Memory B cell (primary cell): ENCODE results near the gene KCNK7.

Experiments
- ATAC-seq: fragments of 150-1000 bp; cut with Tn5 transposase; 2 replicates; pipeline ENCODE4 v1.10.0; 2021; ENCODE audit warnings: low read depth, mild to moderate bottlenecking, moderate library complexity
- DNase-seq, 2 donors: peaks; one replicate each; pipeline ENCODE4 v3.0.0; 2022; ENCODE audit warnings: low spot score in 2 of 2
- H3K27ac Mint-ChIP-seq: one replicate; pipeline ENCODE4 v1.8.0; 2022; ENCODE audit warnings: mild to moderate bottlenecking, moderate library complexity, mixed read lengths
- H3K27me3 Mint-ChIP-seq: one replicate; pipeline ENCODE4 v1.8.0; 2022; ENCODE audit warnings: mixed read lengths
- H3K36me3 Mint-ChIP-seq: one replicate; pipeline ENCODE4 v1.8.0; 2022; ENCODE audit warnings: mild to moderate bottlenecking, mixed read lengths
- H3K4me1 Mint-ChIP-seq: one replicate; pipeline ENCODE4 v1.8.0; 2022; ENCODE audit warnings: mixed read lengths
- H3K4me3 Mint-ChIP-seq: one replicate; pipeline ENCODE4 v1.8.0; 2022; ENCODE audit warnings: mild to moderate bottlenecking, moderate library complexity, mixed read lengths
- H3K9me3 Mint-ChIP-seq: one replicate; pipeline ENCODE4 v1.8.0; 2022; ENCODE audit warnings: mixed read lengths

KCNK7 gene

GRCh38 chr11:65611028-65611757 lies 15.6 kb upstream of the KCNK7 start:
- Mint-ChIP-seq H3K36me3 (peaks cover 10% of the 10 kb centered on the region), H3K27me3 (no peaks in the 10 kb centered on the region), H3K4me3 (peak overlapping the region; percentile 37), H3K4me1 (peaks cover 31% of the 10 kb centered on the region), H3K9me3 (no peaks in the 10 kb centered on the region), H3K27ac (peak overlapping the region; percentile 73)
- DNase-seq (no peak), ATAC-seq (no peak)

GRCh38 chr11:65610404-65610803 lies 14.8 kb upstream of the KCNK7 start:
- H3K4me1 Mint-ChIP-seq = peaks cover 31% of the 10 kb centered on the region
- H3K27ac Mint-ChIP-seq = peak overlapping the region; percentile 73
- no peaks in the 10 kb centered on the region for H3K27me3 Mint-ChIP-seq
- peaks cover 12% of the 10 kb centered on the region for H3K36me3 Mint-ChIP-seq
- no peak overlapping the region for H3K4me3 Mint-ChIP-seq
- no peak for ATAC-seq
- no peaks in the 10 kb centered on the region for H3K9me3 Mint-ChIP-seq
- no peak for DNase-seq

GRCh38 chr11:65609665-65610064 lies 14.1 kb upstream of the KCNK7 start:
- Mint-ChIP-seq H3K4me3 (no peak overlapping the region), H3K4me1 (peaks cover 31% of the 10 kb centered on the region), H3K36me3 (peaks cover 12% of the 10 kb centered on the region), H3K27ac (peak overlapping the region; percentile 56), H3K27me3 (no peaks in the 10 kb centered on the region), H3K9me3 (no peaks in the 10 kb centered on the region)
- DNase-seq (no peak), ATAC-seq (no peak)

- Mint-ChIP-seq H3K36me3 (peaks cover 12% of the 10 kb centered on the region), H3K4me1 (peaks cover 31% of the 10 kb centered on the region)
These were observed 13.6 kb upstream of the KCNK7 start for GRCh38 chr11:65609229-65609628.

GRCh38 chr11:65607614-65608426 lies 12.2 kb upstream of the KCNK7 start:
- Mint-ChIP-seq H3K4me1 (peaks cover 34% of the 10 kb centered on the region), H3K4me3 (no peak overlapping the region), H3K36me3 (peaks cover 17% of the 10 kb centered on the region), H3K9me3 (no peaks in the 10 kb centered on the region), H3K27ac (no peak overlapping the region), H3K27me3 (no peaks in the 10 kb centered on the region)
- ATAC-seq (no peak), DNase-seq (no peak)

More at GRCh38 chr11:65609229-65609628, 13.6 kb upstream of the KCNK7 start:
- Mint-ChIP-seq H3K27ac (no peak overlapping the region), H3K27me3 (no peaks in the 10 kb centered on the region), H3K9me3 (no peaks in the 10 kb centered on the region), H3K4me3 (no peak overlapping the region)
- ATAC-seq (no peak), DNase-seq (no peak)

- Mint-ChIP-seq H3K27me3 (no peaks in the 10 kb centered on the region), H3K27ac (no peak overlapping the region), H3K9me3 (no peaks in the 10 kb centered on the region), H3K36me3 (peaks cover 17% of the 10 kb centered on the region), H3K4me3 (no peak overlapping the region), H3K4me1 (peaks cover 30% of the 10 kb centered on the region)
- ATAC-seq (peak; percentile 43), DNase-seq (no peak)
These were observed 11.4 kb upstream of the KCNK7 start for GRCh38 chr11:65606876-65607613.

GRCh38 chr11:65604258-65604657 lies 8.7 kb upstream of the KCNK7 start:
- Mint-ChIP-seq H3K4me1 (peaks cover 14% of the 10 kb centered on the region), H3K36me3 (peaks cover 12% of the 10 kb centered on the region), H3K27me3 (no peaks in the 10 kb centered on the region), H3K9me3 (no peaks in the 10 kb centered on the region), H3K27ac (no peak overlapping the region), H3K4me3 (no peak overlapping the region)
- DNase-seq = no peak
- ATAC-seq = no peak

- H3K9me3 Mint-ChIP-seq = no peaks in the 10 kb centered on the region
- H3K27me3 Mint-ChIP-seq = no peaks in the 10 kb centered on the region
- ATAC-seq = no peak
- no peak overlapping the region for H3K27ac Mint-ChIP-seq
- no peak for DNase-seq
- peaks cover 11% of the 10 kb centered on the region for H3K36me3 Mint-ChIP-seq
- peaks cover 19% of the 10 kb centered on the region for H3K4me1 Mint-ChIP-seq
- H3K4me3 Mint-ChIP-seq = no peak overlapping the region
These were observed 4.3 kb upstream of the KCNK7 start for GRCh38 chr11:65599955-65600246.

- no peak overlapping the region for H3K4me3 Mint-ChIP-seq
- H3K36me3 Mint-ChIP-seq = peaks cover 11% of the 10 kb centered on the region
- peaks cover 21% of the 10 kb centered on the region for H3K4me1 Mint-ChIP-seq
- ATAC-seq = no peak
- no peaks in the 10 kb centered on the region for H3K27me3 Mint-ChIP-seq
- no peaks in the 10 kb centered on the region for H3K9me3 Mint-ChIP-seq
- no peak overlapping the region for H3K27ac Mint-ChIP-seq
- DNase-seq = no peak
These were observed 3.8 kb upstream of the KCNK7 start for GRCh38 chr11:65599216-65599954.

- no peak for ATAC-seq
- H3K9me3 Mint-ChIP-seq = no peaks in the 10 kb centered on the region
- DNase-seq = no peak
- H3K36me3 Mint-ChIP-seq = peaks cover 8% of the 10 kb centered on the region
- no peak overlapping the region for H3K4me3 Mint-ChIP-seq
- no peak overlapping the region for H3K27ac Mint-ChIP-seq
- peaks cover 15% of the 10 kb centered on the region for H3K4me1 Mint-ChIP-seq
- no peaks in the 10 kb centered on the region for H3K27me3 Mint-ChIP-seq
These were observed 2.7 kb upstream of the KCNK7 start for GRCh38 chr11:65598258-65598699.

GRCh38 chr11:65596520-65596919 lies 920 bp upstream of the KCNK7 start:
- H3K4me3 Mint-ChIP-seq = no peak overlapping the region
- peak overlapping the region; percentile 81 for H3K27ac Mint-ChIP-seq
- DNase-seq (no peak), ATAC-seq (no peak)
- H3K9me3 Mint-ChIP-seq = no peaks in the 10 kb centered on the region
- H3K36me3 Mint-ChIP-seq = peaks cover 5% of the 10 kb centered on the region
- H3K27me3 Mint-ChIP-seq = no peaks in the 10 kb centered on the region
- H3K4me1 Mint-ChIP-seq = peaks cover 12% of the 10 kb centered on the region

GRCh38 chr11:65595131-65595530 lies 469 bp downstream of the KCNK7 start:
- Mint-ChIP-seq H3K27me3 (no peaks in the 10 kb centered on the region), H3K9me3 (no peaks in the 10 kb centered on the region), H3K4me1 (peaks cover 12% of the 10 kb centered on the region), H3K27ac (peak overlapping the region; percentile 25), H3K36me3 (peaks cover 9% of the 10 kb centered on the region), H3K4me3 (no peak overlapping the region)
- no peak for DNase-seq
- ATAC-seq = peak; percentile 42

GRCh38 chr11:65593518-65594414 lies 1.8 kb downstream of the KCNK7 start:
- H3K4me1 Mint-ChIP-seq = peaks cover 18% of the 10 kb centered on the region
- H3K9me3 Mint-ChIP-seq = no peaks in the 10 kb centered on the region
- H3K27me3 Mint-ChIP-seq = no peaks in the 10 kb centered on the region
- H3K4me3 Mint-ChIP-seq = no peak overlapping the region
- H3K36me3 Mint-ChIP-seq = peaks cover 8% of the 10 kb centered on the region
- DNase-seq = no peak
- no peak overlapping the region for H3K27ac Mint-ChIP-seq
- peak; percentile 53 for ATAC-seq
